Epithelial cell of prostate (primary cell): Measurements from ENCODE around the gene MRPL28.

Experiments used
- DNase-seq: peaks from one replicate; pipeline ENCODE4 v3.0.0-alpha.2; 2011; ENCODE audit warnings: low read depth, low spot score
- H3K27ac ChIP-seq: fragments of 450-650 bp; 2 replicates; pipeline ENCODE4 v1.5.1; 2017; ENCODE audit warnings: mild to moderate bottlenecking

MRPL28 gene

DNA sequence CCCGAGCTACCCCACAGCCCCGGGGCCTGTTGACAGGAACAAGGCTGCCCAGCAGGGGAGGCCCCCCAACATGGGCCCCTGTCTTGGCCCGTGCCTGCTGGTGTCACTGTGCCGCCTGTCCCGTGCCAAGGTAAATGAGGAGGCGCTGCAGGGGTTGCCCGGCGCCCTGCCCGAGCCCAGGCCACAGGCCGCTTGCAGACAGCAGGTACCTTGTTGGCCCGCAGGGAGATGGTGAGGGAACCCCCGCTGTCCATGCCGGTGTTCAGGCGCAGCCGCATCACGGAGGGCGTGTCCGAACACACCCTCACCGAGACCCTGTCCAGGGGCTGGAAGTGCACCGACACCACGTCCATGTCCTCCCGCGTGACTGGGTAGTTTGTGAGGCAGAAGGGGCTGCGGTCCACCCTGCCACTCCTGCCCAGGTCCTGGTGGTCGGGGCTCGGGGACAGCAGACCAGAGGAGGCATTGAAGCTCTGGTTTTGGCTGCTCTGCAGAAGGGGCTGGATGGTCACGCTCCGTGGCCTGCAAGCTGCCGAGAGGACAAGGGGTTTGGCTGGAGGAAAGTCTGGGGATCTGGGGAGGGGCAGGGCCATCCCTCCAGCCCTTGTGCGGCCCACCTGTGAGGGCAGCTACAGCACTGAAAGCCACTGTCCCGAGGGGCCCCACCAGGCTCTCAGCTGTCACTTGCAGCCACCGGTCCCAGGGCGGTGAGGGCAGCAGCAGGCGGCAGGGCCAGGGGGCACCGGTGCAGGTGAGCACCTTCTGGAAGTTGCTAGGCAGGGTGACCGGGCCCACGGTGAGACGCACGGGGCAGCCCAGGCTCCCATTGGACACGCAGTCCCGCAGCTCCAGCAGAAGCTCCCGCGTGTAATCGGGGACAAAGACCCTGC, 5.8 kb upstream of the MRPL28 start:
- DNase-seq = no peak
- H3K27ac ChIP-seq = no peak overlapping the region

DNA sequence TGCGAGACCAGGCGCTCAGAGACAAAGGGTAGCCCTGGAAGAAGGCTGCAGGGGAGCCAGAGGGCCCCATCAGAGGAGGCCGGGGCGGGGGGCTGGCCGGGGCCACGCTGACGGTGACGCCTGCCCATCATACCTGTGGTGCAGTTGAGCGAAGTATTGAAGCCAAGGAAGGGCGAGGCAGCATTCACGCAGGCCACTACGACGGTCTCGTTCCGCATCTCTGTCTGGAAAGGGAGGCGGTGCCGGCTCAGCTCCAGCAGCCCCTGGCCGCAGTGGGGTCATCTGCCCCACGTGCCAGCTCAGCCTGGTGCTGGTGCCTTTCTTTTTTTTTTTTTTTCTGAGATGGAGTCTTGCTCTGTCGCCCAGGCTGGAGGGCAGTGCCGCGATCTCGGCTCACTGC, 4.9 kb upstream of the MRPL28 start:
- H3K27ac ChIP-seq = no peak overlapping the region

DNA sequence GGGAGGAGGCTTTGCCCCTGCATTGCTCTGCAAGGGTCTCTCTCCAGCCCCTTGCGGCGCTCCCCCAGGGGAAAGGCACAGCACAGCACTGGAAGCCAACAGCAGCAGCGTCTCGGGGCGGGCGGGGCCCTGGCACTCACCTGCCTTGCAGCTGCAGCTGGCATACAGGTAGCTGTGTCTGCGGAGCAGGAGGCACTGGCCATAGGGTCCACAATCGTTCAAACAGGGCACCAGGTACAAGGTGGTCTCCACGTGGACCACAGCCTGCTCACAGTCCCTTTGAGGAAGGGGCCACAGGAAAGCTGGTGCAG, 4.2 kb upstream of the MRPL28 start:
- no peak overlapping the region for H3K27ac ChIP-seq

More for the DNA sequence above, 4.9 kb upstream of the MRPL28 start:
- no peak for DNase-seq

DNA sequence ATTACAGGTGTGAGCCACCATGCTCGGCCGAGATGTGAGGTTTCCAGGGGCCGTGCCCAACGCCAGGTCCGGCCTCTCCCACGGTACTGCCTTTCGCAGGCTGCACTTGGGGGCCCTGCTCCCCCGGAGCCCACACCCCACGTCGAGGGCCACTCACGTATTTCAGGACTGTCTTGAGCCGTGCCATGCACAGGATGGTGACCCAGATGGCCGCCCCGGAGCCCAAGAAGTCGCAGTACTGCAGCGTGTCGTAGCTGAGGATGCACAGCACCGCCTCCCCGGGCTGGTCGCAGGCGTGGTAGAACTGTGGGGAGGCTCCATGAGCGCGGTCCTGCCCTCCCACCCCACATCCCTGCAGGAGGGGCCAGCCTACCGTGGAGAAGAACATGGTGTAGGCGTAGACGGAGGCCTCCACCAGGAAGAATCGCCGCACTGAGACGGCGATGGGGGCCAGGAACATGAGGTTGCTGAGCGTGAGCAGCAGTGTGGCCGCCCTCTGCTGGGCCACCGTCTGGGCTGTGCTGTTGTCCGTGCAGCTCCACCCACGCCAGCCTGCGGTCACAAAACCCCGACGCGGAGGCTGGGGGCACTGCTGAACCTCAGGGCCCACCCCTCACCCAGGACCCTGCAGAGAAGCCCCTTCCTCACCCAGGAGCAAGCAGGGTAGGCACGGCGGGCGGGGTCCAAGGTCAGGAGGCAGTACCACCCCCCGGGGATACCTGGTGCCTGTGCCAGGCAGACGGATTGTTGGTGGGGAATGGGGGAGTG, 3.7 kb upstream of the MRPL28 start:
- H3K27ac ChIP-seq = no peak overlapping the region
- no peak for DNase-seq

More for the DNA sequence above, 4.2 kb upstream of the MRPL28 start:
- DNase-seq = no peak

DNA sequence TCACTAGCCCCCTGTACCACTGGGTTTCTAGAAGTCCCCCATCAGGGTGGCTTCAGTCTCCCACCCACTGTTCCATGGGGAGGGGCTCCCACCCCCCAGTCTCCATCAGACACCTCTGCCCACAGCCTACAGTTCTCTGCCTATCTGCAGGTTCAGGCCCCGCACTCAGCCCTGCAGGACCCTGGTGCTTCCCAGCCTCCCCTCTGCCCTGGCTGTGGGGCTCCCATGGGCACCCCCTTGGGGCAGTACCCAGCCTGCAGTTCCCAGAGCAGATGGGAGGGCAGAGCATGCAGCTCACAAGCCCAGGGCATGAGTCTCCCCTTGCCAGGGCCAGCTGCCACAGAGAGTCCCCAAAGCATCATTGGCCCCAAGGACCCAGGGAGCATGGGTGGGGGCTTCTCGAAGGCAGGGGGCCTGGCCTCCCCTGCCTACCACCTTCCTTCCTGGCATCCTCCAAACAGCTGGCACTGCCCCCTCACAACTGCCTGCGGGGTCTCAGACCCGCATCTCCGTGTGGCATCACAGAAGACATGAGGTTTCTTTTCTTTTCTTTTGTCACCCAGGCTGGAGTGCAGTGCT, 2.8 kb upstream of the MRPL28 start:
- no peak overlapping the region for H3K27ac ChIP-seq
- no peak for DNase-seq

DNA sequence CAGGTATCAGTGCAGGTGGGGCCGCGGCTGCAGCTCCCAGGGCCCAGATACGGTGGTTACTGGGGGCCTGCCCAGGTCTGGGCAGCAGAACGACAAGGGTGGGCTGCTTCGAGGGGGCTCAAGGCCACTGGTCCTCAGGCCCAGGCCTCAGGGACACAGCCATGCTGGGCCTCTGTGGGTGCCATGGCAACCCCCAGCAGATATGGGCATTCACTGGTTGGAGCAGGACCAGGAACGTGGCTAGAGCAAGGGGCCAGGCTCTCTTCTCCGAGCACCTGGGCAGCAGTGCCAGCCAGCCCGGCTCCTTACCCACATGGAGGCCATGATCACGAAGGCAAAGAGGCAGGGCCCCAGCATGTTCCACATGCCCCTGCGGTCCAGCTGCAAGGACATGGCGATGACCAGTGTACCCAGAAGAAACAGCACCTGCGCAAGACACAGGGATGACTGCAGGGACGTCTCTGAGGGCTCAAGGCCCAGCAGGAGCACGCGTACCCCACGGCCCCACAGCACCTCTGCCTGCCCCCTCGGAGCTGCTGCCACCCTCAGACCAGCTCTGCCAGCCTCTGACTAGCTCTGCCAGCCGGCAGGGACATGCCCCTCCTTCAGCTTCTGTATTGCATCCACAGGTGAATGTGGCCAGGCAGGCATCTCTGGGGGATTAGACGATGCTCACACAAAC, 2.1 kb upstream of the MRPL28 start:
- H3K27ac ChIP-seq = no peak overlapping the region
- DNase-seq = no peak

DNA sequence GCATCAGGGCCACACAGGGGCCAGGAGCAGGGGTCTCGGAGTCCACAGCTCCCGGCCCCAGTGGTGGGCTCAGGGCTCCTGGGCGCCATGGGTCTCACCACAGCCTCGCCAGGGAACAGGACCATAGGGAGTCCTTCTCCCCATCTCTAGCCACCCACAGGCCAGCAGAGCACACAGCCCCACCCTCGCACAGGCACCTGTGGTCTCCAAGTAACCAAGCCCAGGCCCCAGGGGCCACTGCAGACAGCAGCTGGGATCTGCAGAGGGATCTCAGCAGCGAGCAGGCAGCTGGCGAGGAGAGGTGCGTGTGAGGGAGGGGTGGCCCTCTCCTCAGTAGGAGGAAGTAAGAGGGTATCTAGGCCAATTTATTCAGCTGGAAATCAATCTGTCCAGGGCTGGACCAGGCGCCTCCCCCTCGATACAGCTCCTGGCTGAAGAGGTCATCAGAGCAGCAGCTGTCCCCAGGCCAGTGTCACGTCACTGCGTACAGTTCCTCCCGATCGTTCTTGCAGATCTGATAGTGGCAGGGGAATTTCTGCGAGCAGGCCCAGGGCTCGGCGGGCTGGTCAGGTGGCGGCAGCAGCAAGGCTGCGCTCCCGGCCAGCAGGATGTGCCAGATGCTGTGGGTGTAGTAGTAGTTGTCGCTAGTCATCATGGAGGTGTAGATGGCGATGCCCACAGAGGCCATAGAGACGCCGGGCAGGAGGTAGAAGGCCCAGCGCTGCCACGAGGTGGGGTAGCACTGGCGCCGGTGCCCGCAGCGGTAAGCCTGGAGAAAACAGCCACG, 1.4 kb upstream of the MRPL28 start:
- no peak overlapping the region for H3K27ac ChIP-seq
- DNase-seq = no peak

DNA sequence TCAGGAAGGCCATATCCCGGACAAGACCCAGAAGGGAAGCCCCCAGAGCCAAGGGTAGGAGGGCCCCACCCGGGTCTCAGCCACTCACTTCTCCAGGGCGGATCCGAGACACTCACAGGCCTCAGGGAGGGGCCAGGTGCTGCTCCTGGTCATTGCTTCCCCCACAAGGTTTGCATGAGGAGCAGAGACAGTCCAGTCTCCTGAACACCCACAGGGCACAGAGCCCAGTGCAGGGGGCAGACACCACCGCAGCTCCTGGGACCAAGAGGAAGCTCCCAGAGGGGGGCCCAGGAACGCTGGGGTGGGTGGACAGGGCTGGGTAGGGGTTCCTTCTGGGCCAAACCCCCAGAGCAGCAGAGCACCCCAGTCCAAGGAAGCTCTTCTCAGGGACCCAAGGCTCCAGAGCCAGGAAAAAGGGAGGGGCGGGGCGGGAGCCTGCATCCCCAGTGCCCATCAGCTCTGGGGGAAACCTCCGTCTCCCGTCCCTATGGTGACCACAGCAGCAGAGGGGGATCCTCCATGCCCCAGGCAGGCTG, 709 bp upstream of the MRPL28 start:
- no peak for DNase-seq
- peak overlapping the region; percentile 40 for H3K27ac ChIP-seq

DNA sequence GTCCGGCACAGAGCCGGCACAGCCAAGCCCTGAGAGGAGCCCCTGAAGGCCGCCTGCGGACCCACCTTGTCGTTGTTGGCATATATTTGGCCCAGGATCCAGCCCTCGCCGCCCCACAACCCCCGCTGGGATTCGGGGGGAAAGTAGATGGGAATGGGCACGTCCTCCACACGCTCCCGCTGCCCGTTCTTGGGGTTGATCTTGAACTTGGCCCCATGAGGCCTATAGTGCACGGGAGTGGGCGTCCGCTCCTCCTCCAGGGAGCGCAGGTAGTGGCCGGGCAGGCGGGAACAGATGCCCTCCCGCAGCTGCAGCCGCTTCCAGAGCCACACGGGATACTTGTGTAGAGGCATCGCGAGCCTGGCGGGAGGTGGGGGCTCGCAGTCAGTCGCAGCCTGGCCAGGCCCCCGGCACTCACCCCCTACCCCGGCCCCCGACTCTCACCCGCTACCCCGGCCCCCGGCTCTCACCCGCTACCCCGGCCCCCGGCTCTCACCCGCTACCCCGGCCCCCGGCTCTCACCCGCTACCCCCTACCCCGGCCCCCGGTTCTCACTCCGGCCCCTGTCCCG, 387 bp downstream of the MRPL28 start:
- no peak overlapping the region for H3K27ac ChIP-seq

DNA sequence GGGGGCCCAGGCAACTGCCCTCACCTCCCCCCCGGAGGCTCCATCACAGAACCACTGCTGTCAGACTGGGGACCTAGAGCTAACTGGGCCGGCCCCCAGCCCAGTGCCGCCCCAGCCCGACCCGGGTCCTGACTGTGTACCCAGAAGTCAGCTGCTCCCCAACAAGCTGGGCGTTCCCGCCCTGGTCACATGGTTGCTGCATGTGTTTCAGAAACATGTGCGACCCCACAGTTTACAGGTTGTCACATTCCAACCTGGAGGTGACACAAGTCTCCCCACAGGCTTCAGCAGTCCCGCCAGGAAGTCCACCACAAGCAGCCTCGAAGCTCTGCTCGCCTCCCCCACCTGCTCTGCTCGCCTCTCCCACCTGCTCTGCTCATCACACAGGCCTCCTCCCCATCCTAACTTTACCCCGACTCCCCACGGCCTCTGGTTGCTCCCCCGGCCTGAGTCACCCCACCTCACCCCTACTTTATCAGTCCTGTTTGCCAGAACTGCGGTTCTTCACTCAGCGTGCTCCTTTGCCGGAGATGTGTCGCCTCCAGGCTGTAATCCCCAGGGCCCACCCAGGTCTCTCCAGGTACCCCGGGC, 968 bp downstream of the MRPL28 start:
- DNase-seq = no peak
- no peak overlapping the region for H3K27ac ChIP-seq

More for the DNA sequence above, 387 bp downstream of the MRPL28 start:
- no peak for DNase-seq

DNA sequence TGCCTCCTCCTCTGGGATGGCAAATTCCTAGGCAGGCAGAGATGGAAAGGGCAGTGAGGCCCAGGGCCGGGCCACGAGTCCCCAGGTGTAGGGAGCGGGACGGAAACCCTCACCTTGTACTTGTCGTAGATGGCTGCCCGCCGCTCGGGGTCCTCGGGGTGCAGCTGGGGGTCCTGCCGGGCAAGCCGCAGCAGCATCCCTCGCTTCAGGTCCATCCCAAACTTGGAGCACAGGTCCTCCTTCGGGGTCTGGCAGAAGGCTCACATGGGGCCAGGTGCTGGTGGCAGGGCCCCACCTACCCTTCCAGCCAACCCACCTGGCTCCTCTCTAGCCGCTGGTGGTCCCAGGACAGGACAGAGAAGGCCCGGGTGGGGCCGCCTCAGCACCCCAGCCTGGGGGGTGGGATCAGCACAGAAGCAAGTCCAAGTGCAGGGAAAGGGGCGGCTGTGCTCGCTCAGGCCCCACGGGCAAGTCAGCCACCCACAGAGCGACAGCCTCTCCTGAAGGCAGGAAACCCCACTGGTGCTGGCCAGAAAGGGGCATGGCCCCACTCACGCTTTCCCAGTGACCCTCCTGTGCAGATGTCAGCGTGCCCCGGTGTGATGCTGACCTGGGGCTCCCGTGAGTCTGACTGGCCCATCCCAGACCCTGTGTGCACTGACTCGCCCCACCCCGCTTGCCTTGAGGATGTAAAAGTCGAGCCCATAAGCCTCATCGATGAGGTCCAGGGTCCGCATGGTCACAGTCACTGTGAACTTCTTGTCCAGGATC, 1.8 kb downstream of the MRPL28 start:
- no peak for DNase-seq
- H3K27ac ChIP-seq = no peak overlapping the region

DNA sequence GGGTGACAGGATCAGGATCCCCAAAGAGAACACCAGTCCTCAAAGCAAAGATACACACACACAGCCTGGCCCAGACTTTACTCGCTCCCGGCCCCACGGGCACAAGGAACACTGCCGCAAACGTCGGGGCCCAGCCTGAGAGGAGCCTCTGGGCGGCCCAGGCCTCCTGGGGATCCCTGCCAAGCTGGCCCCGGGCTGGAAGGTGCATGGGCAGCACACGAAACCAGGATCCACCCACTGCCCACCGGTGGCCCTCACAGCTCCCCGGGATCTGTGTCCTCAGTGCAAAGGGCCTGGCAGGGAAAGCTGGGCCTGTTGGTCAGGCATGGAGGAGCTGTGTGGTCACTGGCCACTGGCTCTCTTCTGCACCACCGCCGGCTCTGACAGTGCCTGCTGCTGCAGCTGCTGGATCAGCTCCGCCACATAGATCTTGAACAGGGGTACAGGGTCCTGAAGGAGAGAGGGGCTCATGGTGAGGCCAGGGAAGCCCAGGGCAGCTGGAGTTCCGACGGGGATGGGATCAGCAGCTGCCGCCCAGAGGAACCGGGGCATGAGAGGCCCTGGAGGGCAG, 2.9 kb downstream of the MRPL28 start:
- no peak overlapping the region for H3K27ac ChIP-seq
- no peak for DNase-seq

DNA sequence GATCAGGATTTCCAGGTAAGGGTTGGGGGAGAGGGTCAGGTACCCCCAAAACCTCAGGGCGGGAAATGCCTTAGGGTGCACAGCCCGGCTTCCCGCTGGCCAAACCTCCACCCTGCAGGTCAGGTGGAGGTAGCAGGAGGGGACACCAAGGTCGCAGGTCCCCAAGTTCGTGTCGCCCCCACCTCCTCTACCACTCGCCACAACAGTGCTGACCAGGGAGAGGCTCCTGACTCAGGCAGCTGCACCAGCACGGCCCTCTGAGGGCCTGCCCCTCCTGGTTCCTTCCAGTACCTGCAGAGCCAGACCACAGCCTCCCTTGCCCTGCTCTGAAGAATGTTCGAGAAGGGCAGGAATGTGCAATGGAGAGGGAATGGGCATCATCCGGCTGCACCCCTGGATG, 3.9 kb downstream of the MRPL28 start:
- DNase-seq = no peak
- H3K27ac ChIP-seq = no peak overlapping the region

DNA sequence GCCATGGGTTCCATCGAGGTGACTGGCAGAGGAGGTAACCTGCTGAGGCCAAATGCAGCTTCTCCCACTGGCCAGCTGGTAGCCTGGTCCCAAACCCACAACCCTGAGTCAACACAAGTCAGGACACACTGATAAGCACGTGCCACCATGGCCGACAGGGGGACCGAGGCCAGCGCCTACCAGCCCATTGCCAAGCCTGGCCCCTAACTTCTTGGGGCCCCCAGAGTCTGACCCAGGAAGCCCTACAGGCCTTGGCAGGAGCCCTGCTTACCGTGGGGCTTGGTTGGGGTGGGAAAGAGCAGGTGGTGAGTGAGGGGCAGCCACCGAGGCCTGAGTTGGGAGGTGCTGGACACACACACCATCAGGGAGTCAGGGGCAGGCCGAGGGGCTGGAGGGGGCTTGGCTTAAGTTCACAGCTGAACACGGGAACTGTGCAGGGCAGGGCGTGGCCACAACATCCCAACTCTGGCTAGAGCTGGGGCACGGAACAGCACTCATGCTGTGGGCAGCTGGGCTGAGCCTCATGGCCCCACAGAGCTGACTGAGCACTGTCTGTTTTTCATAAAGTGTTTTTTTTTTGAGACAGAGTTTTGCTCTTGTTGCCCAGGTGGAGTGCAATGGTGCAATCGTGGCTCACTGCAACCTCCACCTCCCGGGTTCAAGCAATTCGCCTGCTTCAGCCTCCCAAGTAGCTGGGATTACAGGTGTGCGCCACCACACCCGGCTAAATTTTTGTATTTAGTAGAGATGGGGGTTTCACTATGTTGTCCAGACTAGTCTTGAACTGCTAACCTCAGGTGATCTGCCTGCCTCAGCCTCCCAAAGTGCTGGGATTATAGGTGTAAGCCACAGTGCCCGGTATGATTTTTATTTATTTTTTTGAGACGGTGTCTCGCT, 5.5 kb downstream of the MRPL28 start:
- DNase-seq = no peak
- H3K27ac ChIP-seq = no peak overlapping the region

DNA sequence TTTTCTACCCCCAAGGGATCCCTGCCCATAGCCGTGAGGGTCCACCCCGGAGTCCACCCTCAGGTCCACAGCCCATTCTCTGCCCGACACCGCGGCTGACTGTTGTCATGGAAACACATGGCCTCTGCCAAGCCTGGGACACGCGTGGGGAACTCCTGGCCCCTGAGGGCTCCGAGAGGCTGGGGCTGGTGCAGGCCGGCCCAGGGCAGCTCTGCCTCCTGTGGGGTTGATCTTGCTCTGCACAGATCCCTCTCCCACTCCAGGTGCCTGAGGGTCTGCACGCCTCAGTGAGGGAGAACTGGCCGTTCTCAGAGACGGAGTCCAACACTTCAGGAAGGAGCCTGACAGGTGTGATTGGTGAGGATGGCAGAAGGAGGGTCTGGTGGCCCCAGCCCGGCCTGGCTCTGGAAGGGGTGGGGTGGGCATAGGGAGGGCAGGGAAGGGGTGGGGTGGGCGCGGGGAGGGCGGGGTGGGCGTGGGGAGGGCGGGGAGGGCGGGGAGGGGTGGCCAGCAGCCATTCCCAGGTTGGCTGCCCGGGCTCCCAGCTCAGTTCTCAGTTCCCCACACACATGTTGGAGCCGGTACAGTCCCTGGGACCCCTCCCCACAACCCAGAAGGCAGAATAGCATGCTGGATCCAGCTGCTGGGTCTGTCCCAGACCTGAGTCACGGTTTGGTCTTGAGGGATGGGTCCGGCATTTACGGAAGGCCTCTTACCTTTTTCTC, 6.4 kb downstream of the MRPL28 start:
- DNase-seq = no peak
- H3K27ac ChIP-seq = no peak overlapping the region

DNA sequence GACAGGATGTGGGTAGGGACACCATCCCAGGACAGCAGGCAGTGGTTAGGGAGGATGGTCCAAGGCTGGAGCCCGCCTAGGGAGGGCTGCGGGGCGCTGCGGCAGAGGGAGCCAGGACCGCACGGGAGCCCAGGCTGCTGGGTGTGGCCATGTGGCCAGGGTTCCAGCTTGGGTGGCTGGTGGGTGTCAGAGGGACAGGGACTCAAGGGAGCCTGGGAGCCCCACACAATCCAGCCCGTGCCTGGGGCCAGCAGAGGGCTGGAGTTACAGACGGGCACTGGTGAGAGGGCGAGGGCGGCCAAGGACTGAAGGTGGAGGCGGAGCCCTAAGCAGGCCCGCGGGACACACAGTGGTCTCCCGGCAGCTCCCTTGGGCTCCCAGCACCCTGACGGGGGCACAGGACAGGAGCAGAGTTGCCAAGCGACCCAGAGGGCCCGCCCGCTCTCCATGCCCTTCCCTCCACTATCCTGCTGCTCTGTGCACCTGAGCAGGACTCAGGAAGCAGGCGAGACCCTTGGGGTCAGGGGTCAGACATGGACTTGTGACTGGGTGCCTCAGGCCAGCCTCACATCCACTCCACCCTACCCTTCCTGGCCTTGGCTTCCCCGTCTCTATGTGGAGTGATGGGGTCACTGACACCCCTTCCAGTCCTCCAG, 7.1 kb downstream of the MRPL28 start:
- no peak for DNase-seq

More for the DNA sequence above, 7.1 kb downstream of the MRPL28 start:
- no peak overlapping the region for H3K27ac ChIP-seq
